Measurements from ENCODE around the gene LRRC74B.

DNA sequence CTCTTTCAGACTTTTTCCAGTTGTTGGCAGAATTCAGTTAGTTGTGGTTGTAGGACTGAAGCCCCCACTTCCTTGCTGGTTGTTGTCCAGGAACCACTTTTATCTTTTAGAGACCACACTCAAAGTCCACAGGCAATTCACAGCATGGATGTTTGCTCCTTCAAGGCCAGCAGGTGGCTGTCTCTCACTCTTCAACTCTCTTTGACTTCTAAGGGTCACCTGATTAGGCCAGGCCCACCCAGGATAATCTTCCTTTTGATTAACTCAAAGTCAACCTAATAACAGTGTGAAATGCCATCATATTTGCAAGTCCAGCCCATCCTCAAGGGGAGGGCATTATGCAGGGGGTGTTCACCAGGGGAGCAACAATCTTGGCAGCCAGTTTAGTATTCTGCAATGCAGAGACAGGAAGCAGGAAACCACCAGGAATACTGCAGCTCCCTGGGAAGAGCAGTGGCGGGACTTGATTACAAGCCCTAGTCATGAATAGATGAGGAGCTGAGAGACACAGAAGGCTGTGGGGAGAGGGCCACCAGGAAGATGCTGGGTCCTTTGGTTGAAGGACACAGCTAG is 52.4 kb downstream of the LRRC74B start:
- TF ChIP-seq FOXA1 (IDR thresholded peaks at IDR 0.05), result no peak
- TF ChIP-seq HDGF (IDR thresholded peaks at IDR 0.05; ENCODE audit: borderline replicate concordance), result no peak
- TF ChIP-seq SP1 (IDR thresholded peaks at IDR 0.05), result no peak
- TF ChIP-seq ZNF384 (IDR thresholded peaks at IDR 0.05), result no peak

Measured in HEK293T (cell line).